ENCODE data around the gene AGPS. TPM values are rescaled to one million over a fixed set of nuclear protein-coding genes. Genes with fewer than 3 reads are reported as not detected.

AGPS gene
- total and polyA plus RNA-seq, 2 donors (not counting 1 experiment from before 2014, with no cell fraction given): 2.2 to 25.5 TPM

DNA sequence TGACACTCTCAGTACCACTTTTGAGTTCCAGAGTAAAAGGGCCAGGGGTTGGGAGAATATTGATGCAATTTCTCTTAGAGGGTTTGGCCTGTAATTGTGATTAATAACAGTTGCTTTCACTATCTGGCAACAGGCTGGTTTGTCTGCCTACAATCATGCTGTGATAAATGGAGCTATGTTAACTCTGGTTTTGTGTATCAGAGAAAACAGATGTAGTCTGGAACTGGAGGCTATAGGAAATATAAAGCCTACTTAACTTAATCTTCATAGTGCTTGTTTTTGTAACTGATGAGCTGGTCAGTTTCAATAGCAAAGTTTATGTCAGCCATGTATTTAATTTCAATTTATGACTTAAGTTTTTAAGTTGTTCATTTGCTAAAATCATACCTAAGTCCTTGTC is 138.0 kb downstream of the AGPS start:
- H3K9ac ChIP-seq (ENCODE audit: low read length): no peak overlapping the region
- POLR2A ChIA-PET: no interaction called here
- H3K27me3 ChIP-seq (replicated peaks in 1 of 4; ENCODE audit: control extremely low read depth in 1 of 4, control insufficient read depth in 3 of 4, insufficient read depth in 4 of 4, low read length in 3 of 4): no peaks in the 10 kb centered on the region
- no peak overlapping the region for H3K4me2 ChIP-seq (replicated peaks; ENCODE audit: low read depth, low read length, poor library complexity, severe bottlenecking)
- Mint-ChIP-seq H3K4me3 (no peak overlapping the region), H3K9me3 (ENCODE audit: insufficient read depth) (no peaks in the 10 kb centered on the region), H3K27ac (no peak overlapping the region), H3K4me1 (no peaks in the 10 kb centered on the region), H3K27me3 (no peaks in the 10 kb centered on the region)
- no peaks in the 10 kb centered on the region for H3K79me2 ChIP-seq (ENCODE audit: control insufficient read depth, insufficient read depth, low read length)
- peaks cover 0 to 3% of the 10 kb centered on the region in 2 experiments for H3K36me3 ChIP-seq (replicated peaks in 1 of 2; ENCODE audit: control extremely low read depth in 1 of 2, control insufficient read depth in 1 of 2, extremely low read depth in 1 of 2, insufficient read depth in 2 of 2, low read length in 1 of 2)
- no peaks in the 10 kb centered on the region for H3K4me1 ChIP-seq (ENCODE audit: control insufficient read depth in 2 of 2, insufficient read depth in 2 of 2, low read length in 2 of 2)
- intact Hi-C loops (cut with micrococcal nuclease): no loop called here
- no peaks in the 10 kb centered on the region for H3K9me3 ChIP-seq (ENCODE audit: control extremely low read depth in 1 of 3, control insufficient read depth in 2 of 3, insufficient read depth in 1 of 3, low read length in 2 of 3)
- no peak for TF ChIP-seq EZH2 (IDR thresholded peaks at IDR 0.05; ENCODE audit: borderline replicate concordance, insufficient read depth, low read depth, low read length, poor library complexity, severe bottlenecking)
- TF ChIP-seq, protein P1, sequence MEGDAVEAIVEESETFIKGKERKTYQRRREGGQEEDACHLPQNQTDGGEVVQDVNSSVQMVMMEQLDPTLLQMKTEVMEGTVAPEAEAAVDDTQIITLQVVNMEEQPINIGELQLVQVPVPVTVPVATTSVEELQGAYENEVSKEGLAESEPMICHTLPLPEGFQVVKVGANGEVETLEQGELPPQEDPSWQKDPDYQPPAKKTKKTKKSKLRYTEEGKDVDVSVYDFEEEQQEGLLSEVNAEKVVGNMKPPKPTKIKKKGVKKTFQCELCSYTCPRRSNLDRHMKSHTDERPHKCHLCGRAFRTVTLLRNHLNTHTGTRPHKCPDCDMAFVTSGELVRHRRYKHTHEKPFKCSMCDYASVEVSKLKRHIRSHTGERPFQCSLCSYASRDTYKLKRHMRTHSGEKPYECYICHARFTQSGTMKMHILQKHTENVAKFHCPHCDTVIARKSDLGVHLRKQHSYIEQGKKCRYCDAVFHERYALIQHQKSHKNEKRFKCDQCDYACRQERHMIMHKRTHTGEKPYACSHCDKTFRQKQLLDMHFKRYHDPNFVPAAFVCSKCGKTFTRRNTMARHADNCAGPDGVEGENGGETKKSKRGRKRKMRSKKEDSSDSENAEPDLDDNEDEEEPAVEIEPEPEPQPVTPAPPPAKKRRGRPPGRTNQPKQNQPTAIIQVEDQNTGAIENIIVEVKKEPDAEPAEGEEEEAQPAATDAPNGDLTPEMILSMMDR (IDR thresholded peaks at IDR 0.05): no peak
- H2AFZ ChIP-seq (ENCODE audit: insufficient read depth, low read depth, low read length, poor library complexity, severe bottlenecking): no peak overlapping the region
- no peaks in the 10 kb centered on the region for H4K20me1 ChIP-seq (ENCODE audit: control insufficient read depth, insufficient read depth, low read length, poor library complexity, severe bottlenecking)
- H3K27ac ChIP-seq (ENCODE audit: low read length in 2 of 2): no peak overlapping the region
- ATAC-seq (ENCODE audit: low read depth): no peak
- CTCF ChIA-PET: interaction anchor here (1.3 kb wide), 1 partner anchor 186 kb away, joined by 3 read pairs; no protein-coding TSS in a partner anchor
- no peak overlapping the region for H3K4me3 ChIP-seq (ENCODE audit: control extremely low read depth in 1 of 5, extremely low read depth in 1 of 5, insufficient read depth in 1 of 5, low read depth in 2 of 5, low read length in 4 of 5)
- DNase-seq: no peak

DNA sequence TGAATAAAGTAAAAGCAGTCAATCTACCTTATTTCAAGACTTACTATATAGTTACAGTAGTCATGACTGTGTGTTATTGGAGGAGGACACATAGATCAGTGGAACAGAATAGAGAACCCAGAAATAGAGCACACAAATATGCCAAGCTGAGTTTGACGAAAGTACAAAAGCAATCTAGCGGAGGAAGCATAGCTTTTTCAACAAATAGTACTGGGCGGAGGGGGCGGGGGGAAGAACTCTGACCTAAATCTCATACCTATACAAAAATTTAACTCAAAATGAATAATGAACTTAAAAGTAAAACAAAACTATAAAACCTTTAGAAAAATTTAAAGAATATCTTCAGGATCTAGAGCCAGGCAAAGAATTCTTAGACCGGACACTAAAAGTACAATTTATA is 139.1 kb downstream of the AGPS start:
- Histone ChIP-seq H3K27ac (ENCODE audit: low read length in 2 of 2) (no peak overlapping the region), H3K4me2 (replicated peaks; ENCODE audit: low read depth, low read length, poor library complexity, severe bottlenecking) (no peak overlapping the region), H3K4me3 (ENCODE audit: control extremely low read depth in 1 of 5, extremely low read depth in 1 of 5, insufficient read depth in 1 of 5, low read depth in 2 of 5, low read length in 4 of 5) (no peak overlapping the region), H3K9ac (ENCODE audit: low read length) (no peak overlapping the region), H3K9me3 (ENCODE audit: control extremely low read depth in 1 of 3, control insufficient read depth in 2 of 3, insufficient read depth in 1 of 3, low read length in 2 of 3) (no peaks in the 10 kb centered on the region), H3K79me2 (ENCODE audit: control insufficient read depth, insufficient read depth, low read length) (no peaks in the 10 kb centered on the region), H3K27me3 (replicated peaks in 1 of 4; ENCODE audit: control extremely low read depth in 1 of 4, control insufficient read depth in 3 of 4, insufficient read depth in 4 of 4, low read length in 3 of 4) (no peaks in the 10 kb centered on the region), H3K36me3 (replicated peaks in 1 of 2; ENCODE audit: control extremely low read depth in 1 of 2, control insufficient read depth in 1 of 2, extremely low read depth in 1 of 2, insufficient read depth in 2 of 2, low read length in 1 of 2) (peaks cover 0 to 6% of the 10 kb centered on the region in 2 experiments), H2AFZ (ENCODE audit: insufficient read depth, low read depth, low read length, poor library complexity, severe bottlenecking) (no peak overlapping the region), H3K4me1 (ENCODE audit: control insufficient read depth in 2 of 2, insufficient read depth in 2 of 2, low read length in 2 of 2) (no peaks in the 10 kb centered on the region), H4K20me1 (ENCODE audit: control insufficient read depth, insufficient read depth, low read length, poor library complexity, severe bottlenecking) (no peaks in the 10 kb centered on the region)
- Mint-ChIP-seq H3K4me3 (no peak overlapping the region), H3K9me3 (ENCODE audit: insufficient read depth) (no peaks in the 10 kb centered on the region), H3K27ac (no peak overlapping the region), H3K27me3 (no peaks in the 10 kb centered on the region), H3K4me1 (no peaks in the 10 kb centered on the region)
- intact Hi-C loops (cut with micrococcal nuclease): no loop called here
- DNase-seq (no peak), ATAC-seq (ENCODE audit: low read depth) (no peak)
- POLR2A ChIA-PET: no interaction called here
- no peak for TF ChIP-seq EZH2 (IDR thresholded peaks at IDR 0.05; ENCODE audit: borderline replicate concordance, insufficient read depth, low read depth, low read length, poor library complexity, severe bottlenecking)
- TF ChIP-seq, protein P1 (IDR thresholded peaks at IDR 0.05): no peak
- WGBS (ENCODE audit: insufficient coverage): 80% methylated on average over 1 of the region's 5 CpGs
- CTCF ChIA-PET: no interaction called here

All from B cell (primary cell).